NB4 (cell line): ENCODE data around the gene DTNB.

Experiments used
- DNase-seq: peaks from one replicate; pipeline ENCODE4 v3.0.0; 2010; ENCODE audit warnings: low read depth
- H3K4me3 ChIP-seq: one replicate; pipeline ENCODE4 v1.5.1; 2011; ENCODE audit warnings: mild to moderate bottlenecking, low read depth, low read length, moderate library complexity
- CTCF ChIP-seq: IDR thresholded peaks from one replicate; pipeline ENCODE4 v1.5.1; 2012; ENCODE audit warnings: low read depth, low read length
- MYC ChIP-seq: IDR thresholded peaks from 2 replicates; pipeline ENCODE4 v1.6.1; 2011; ENCODE audit warnings: low read depth, low read length
- POLR2A ChIP-seq: IDR thresholded peaks from 2 replicates; pipeline ENCODE4 v1.6.1; 2011; ENCODE audit warnings: mild to moderate bottlenecking; ENCODE audit not compliant: insufficient read length; ENCODE audit errors: extremely low read depth
- TF ChIP-seq, protein P1 (sequence below): IDR thresholded peaks from 2 replicates; pipeline ENCODE4 v1.6.1; 2011; ENCODE audit warnings: low read depth, low read length

The DTNB gene

GRCh38 chr2:25497229-25497917 lies 176.0 kb downstream of the DTNB start:
- TF ChIP-seq MYC (no peak), POLR2A (no peak), CTCF (no peak)
- TF ChIP-seq, protein P1, sequence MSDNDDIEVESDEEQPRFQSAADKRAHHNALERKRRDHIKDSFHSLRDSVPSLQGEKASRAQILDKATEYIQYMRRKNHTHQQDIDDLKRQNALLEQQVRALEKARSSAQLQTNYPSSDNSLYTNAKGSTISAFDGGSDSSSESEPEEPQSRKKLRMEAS = no peak
- no peak overlapping the region for H3K4me3 ChIP-seq
- DNase-seq = no peak

DNA sequence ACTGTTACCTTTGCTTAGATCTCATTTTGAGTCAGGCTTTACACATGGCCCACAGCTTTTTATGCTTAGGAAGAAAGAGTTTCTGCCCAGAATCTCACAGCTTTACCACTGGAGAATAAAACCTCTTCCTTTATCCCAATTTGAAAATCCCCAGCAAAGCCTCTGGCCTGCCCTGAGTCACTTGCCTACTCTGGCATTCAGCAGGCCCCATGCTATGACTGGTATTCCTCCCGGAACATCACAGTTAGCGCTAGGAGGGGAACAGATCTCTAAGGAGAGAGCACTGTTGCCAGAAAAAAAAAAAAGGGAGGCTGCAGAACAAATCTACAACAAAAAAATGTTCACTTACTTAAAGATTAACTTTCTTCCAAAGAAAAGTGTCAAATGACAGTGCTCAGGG lies 178.8 kb downstream of the DTNB start:
- no peak for DNase-seq
- no peak overlapping the region for H3K4me3 ChIP-seq
- TF ChIP-seq MYC (no peak), POLR2A (no peak), CTCF (no peak)
- TF ChIP-seq, protein P1 = no peak

DNA sequence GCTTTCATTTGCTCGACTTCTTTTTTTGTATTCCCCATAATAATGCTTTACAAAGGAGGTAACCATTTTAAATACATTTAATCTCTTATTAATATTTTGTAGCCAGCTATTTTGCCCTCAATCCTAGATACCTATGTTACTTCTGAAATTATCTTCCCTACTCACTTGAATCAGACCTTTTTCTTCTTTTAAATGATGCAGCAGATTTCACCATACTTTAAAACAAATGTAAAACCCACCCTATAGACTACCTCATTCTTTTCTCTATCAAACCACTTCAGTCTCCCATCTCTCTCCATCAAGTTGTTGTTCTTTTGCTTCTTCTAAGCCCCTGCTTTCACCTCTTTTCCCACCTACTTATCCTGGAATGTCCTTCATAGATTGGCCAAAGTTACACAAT lies 180.2 kb downstream of the DTNB start:
- H3K4me3 ChIP-seq = no peak overlapping the region
- TF ChIP-seq, protein P1 = no peak
- TF ChIP-seq CTCF (no peak), POLR2A (no peak), MYC (no peak)
- DNase-seq = no peak

DNA sequence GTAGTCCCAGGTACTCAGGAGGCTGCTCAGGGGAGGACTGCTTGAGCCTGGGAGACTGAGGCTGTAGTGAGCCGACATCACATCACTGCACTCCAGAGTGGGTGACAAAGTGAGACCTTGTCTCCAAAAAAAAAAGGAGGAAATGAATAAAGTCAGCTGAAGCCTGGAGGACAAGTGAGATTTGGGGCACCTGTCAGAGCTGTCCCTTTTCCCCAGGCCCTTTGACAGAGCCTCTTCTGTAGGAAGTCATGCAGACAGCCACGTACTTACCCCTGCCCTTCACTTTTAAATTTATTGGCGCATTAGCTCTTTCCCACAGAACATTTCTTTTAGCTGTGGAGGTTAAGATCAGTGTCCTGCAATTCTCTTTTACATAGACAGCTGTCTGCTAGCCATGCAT lies 180.7 kb downstream of the DTNB start:
- DNase-seq = no peak
- no peak overlapping the region for H3K4me3 ChIP-seq
- TF ChIP-seq, protein P1 = no peak
- TF ChIP-seq MYC (no peak), POLR2A (no peak), CTCF (no peak)

GRCh38 chr2:25491966-25492532 lies 181.3 kb downstream of the DTNB start:
- H3K4me3 ChIP-seq = no peak overlapping the region
- no peak for DNase-seq
- TF ChIP-seq CTCF (no peak), POLR2A (no peak), MYC (no peak)
- TF ChIP-seq, protein P1 = no peak
